ENCODE measurements around the gene PRR12.
"Not testable (repeated sequence)": the region's sequence is repeated elsewhere in the genome, so short reads cannot be mapped to it uniquely, and the experiment has no call there.

The PRR12 gene

GRCh38 chr19:49624967-49625910, 34.3 kb downstream of the PRR12 start:
- DNase-seq, result no peak

- DNase-seq, result no peak
Observed at GRCh38 chr19:49626226-49626625, 35.2 kb downstream of the PRR12 start.

GRCh38 chr19:49629659-49630058, 38.7 kb downstream of the PRR12 start:
- DNase-seq, result no peak

GRCh38 chr19:49631014-49631588, 40.1 kb downstream of the PRR12 start:
- DNase-seq, result no peak

- no peak for DNase-seq
Observed at GRCh38 chr19:49631610-49632192, 40.7 kb downstream of the PRR12 start.

- no peak for DNase-seq
Observed at GRCh38 chr19:49632576-49632975, 41.6 kb downstream of the PRR12 start.

GRCh38 chr19:49633273-49633672, 42.3 kb downstream of the PRR12 start:
- not testable (repeated sequence) for DNase-seq

GRCh38 chr19:49635530-49636232, 44.7 kb downstream of the PRR12 start:
- DNase-seq, result no peak

- no peak for DNase-seq
Observed at GRCh38 chr19:49636233-49636932, 45.4 kb downstream of the PRR12 start.

GRCh38 chr19:49637821-49638738, 47.1 kb downstream of the PRR12 start:
- no peak for DNase-seq

GRCh38 chr19:49639401-49640112, 48.6 kb downstream of the PRR12 start:
- no peak for DNase-seq

- peak; percentile 98 for DNase-seq
Observed at GRCh38 chr19:49640113-49640898, 49.3 kb downstream of the PRR12 start, which contains the start of gene RRAS. Gene RRAS, minus strand, starts transcription at chr19:49640143. Its CDS starts 45 bp downstream, at chr19:49640098.

GRCh38 chr19:49641688-49642491, 50.9 kb downstream of the PRR12 start, which contains the start of gene SCAF1:
Gene SCAF1, plus strand, starts transcription at chr19:49642209. Its CDS starts 2,818 bp downstream, at chr19:49645027.
- peak; percentile 98 for DNase-seq

GRCh38 chr19:49642492-49643035, 51.6 kb downstream of the PRR12 start:
- DNase-seq, result no peak

GRCh38 chr19:49643466-49643865, 52.5 kb downstream of the PRR12 start:
- DNase-seq, result no peak

- no peak for DNase-seq
Observed at GRCh38 chr19:49645592-49645991, 54.6 kb downstream of the PRR12 start.

GRCh38 chr19:49645995-49646394, 55.0 kb downstream of the PRR12 start:
- no peak for DNase-seq

GRCh38 chr19:49646586-49646985, 55.6 kb downstream of the PRR12 start:
- DNase-seq, result no peak

Measured in NCI-H2107 (cell line).